Esophagus (tissue), 2 donors: ENCODE results near the gene ASPG. TPM values are rescaled to one million over a fixed set of nuclear protein-coding genes. Genes with fewer than 3 reads are reported as not detected.

Source experiments
- H3K27ac ChIP-seq, 2 donors: one replicate each; pipeline ENCODE4 v1.5.1; 2013; ENCODE audit warnings: low read depth in 2 of 2, mild to moderate bottlenecking in 2 of 2, inconsistent platforms in 1 of 2, low read length in 1 of 2, moderate library complexity in 1 of 2
- H3K27me3 ChIP-seq, 2 donors: one replicate each; pipeline ENCODE4 v1.6.1; 2013; ENCODE audit warnings: low read length in 2 of 2, control low read depth in 1 of 2, mild to moderate bottlenecking in 1 of 2; ENCODE audit not compliant: insufficient read depth in 2 of 2, control insufficient read depth in 1 of 2
- H3K36me3 ChIP-seq, 2 donors: one replicate each; pipeline ENCODE4 v1.6.1; 2013; ENCODE audit warnings: low read length in 1 of 2; ENCODE audit not compliant: control insufficient read depth in 2 of 2, insufficient read depth in 2 of 2
- H3K4me1 ChIP-seq, 2 donors: one replicate each; pipeline ENCODE4 v1.6.1; 2013; ENCODE audit warnings: low read length in 1 of 2; ENCODE audit not compliant: control insufficient read depth in 2 of 2, insufficient read depth in 2 of 2
- H3K4me3 ChIP-seq, 2 donors: one replicate each; pipeline ENCODE4 v1.5.1; 2013; ENCODE audit warnings: low read length in 2 of 2, mild to moderate bottlenecking in 2 of 2, low read depth in 1 of 2, moderate library complexity in 1 of 2
- H3K9me3 ChIP-seq, 2 donors: one replicate each; pipeline ENCODE4 v1.6.1; 2013; ENCODE audit warnings: mild to moderate bottlenecking in 2 of 2, low read depth in 1 of 2, low read length in 1 of 2, moderate library complexity in 1 of 2; ENCODE audit not compliant: control insufficient read depth in 2 of 2, insufficient read depth in 1 of 2
- WGBS, 2 donors: extraction: QIAGEN DNeasy Blood & Tissue Kit; methylation state at CpG; one replicate each; pipeline ENCODE4 v1.1.7; 2013; 5-methylcytosine and 5-hydroxymethylcytosine counted together
- polyA plus RNA-seq, 2 donors: library from polyadenylated mRNA; stranded (reverse); fragments of 200-250 nt; gene quantifications; one replicate each; pipeline ENCODE4 v1.2.3, GENCODE V29; 2013
- donor health status: healthy with polysubstance abuse.
- donor health status: Bipolar disorder and iron deficiency.

ASPG gene
- polyA plus RNA-seq, 2 donors, result 50.4 to 86.4 TPM

DNA sequence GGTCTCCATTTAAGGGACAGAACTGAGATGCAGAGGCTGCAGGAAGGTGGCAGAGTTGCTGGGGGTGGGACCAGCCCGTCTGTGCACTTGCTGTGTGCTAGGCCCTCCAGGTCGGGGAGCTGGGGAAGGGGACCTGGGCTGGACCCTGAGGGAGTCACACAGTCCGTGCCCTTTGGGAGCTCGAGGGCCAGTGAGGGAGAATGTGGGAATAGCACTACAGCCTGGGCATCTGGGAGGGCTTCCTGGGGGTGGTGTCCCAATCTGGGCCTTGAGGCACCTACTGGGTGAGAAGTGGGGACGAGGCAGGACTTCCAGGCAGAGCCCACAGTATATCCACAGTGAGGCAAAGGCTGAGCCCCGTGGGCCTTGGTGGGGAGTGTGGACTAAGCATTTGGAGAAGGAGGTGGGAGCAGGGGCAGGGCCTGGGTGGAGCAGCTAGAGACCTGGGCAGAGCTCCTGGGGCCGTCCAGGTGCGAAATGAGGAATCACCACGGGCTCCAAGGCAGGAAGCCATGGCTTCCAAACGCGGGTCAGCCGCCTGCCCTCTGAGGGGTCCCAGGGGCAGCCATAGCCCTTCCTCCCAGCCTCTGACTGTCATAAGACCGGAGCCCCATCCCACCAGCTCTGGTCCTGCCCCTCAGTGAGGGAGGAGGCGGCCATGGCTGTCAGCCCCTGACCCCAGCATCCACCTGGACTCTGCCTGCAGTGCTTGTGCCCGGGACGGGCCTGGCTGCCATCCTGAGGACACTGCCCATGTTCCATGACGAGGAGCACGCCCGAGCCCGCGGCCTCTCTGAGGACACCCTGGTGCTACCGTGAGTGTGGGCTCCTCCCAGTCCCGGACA, 6.6 kb downstream of the ASPG start:
- Histone ChIP-seq H3K27ac (no peak overlapping the region), H3K9me3 (no peaks in the 10 kb centered on the region)

DNA sequence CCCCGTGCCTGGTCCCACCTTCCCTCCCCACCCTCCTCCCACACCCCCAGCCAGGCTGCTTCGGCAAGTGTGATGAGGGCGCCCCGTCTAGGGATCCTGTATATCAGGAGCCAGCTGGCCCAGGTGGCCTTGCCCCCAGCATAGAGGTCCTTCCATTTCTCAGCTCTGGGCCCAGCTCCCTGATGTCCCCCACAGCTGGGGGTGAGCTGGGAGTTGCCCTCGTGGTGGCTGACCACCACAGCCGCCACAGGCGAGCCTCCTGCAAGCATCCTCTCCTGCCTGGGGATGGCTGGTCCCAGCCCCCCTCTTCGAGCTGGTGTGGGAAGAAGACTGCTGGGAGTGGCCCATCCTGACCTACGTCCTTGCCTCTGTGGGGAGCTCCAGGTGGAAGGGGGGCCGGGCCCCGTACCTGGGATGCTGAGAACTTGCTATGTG, 7.4 kb downstream of the ASPG start:
- Histone ChIP-seq H3K9me3 (no peaks in the 10 kb centered on the region), H3K27ac (no peak overlapping the region), H3K36me3 (no peaks in the 10 kb centered on the region), H3K4me3 (no peak overlapping the region), H3K4me1 (peaks cover 4 to 6% of the 10 kb centered on the region in 2 donors), H3K27me3 (no peaks in the 10 kb centered on the region)
- 59 to 67% methylated on average over 10 to 11 of the region's 11 CpGs for WGBS, 2 donors

More for the DNA sequence above, 6.6 kb downstream of the ASPG start:
- no peaks in the 10 kb centered on the region for H3K36me3 ChIP-seq
- WGBS, 2 donors, result 74 to 79% methylated on average over 22 to 23 of the region's 23 CpGs
- peaks cover 4 to 6% of the 10 kb centered on the region in 2 donors for H3K4me1 ChIP-seq
- H3K4me3 ChIP-seq, result no peak overlapping the region
- H3K27me3 ChIP-seq, result no peaks in the 10 kb centered on the region

DNA sequence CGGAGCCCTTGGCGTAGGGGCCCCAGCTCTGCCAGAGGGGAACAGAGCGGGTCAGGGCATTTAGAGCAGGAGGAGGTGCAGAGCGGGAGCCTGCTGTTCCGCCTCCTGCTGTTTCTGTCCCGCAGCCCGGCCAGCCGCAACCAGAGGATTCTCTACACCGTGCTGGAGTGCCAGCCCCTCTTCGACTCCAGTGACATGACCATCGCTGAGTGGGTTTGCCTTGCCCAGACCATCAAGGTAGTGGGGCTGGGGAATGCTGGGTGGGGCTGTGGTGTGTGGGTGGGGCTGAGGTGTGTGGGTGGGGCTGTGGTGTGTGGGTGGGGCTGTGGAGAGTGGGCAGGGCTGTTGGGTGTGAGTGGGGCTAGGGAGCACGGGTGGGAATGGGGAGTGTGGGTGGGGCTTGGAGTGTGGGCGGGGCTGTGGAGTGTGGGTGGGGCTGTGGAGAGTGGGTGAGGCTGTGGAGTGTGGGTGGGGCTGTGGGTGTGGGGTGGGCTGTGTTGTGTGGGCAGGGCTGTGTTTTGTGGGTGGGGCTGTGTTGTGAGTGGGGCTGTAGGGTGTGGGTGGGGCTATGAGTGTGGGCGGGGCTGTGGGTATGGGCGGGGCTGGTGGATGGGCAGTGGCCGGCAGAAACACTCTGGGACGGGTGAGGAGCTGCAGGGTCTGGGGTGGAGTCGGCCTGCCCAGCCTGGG, 8.0 kb downstream of the ASPG start:
- H3K9me3 ChIP-seq, result no peaks in the 10 kb centered on the region
- 54 to 59% methylated on average over 18 of the region's 18 CpGs for WGBS, 2 donors
- H3K4me3 ChIP-seq, result no peak overlapping the region
- H3K4me1 ChIP-seq, result peaks cover 4 to 8% of the 10 kb centered on the region in 2 donors
- no peaks in the 10 kb centered on the region for H3K27me3 ChIP-seq
- H3K36me3 ChIP-seq, result no peaks in the 10 kb centered on the region
- no peak overlapping the region for H3K27ac ChIP-seq

DNA sequence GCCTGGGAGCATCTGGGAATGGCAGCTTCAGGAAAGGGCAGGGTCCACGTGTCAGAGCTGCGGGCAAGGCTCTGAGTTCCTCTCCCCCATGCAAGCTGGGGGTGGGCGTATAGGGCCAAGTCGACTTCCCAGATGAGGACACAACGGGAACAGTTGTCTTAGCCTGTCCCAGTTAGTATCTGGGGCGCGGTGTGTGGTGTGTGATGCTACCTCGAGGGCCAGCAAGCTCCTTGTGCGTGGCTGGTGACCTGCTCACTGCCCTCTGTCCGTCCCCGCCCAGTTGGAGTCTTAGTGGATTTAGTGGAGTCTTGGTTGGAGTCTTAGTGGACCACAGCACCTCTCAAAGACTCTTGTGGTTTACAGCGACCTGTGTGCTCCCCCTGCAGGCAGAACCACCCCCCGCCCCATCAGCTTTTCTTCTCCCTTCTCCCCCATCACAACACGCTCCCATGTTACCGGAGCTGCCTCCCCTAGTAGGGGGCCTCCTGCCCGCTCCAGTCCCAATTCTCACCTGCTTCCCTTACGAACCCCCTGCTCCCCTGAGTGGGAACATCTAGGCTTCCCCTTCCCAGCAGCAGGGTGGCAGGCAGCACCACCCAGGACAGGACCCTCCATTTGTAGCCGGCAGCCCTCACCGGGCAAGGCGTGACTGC, 8.7 kb downstream of the ASPG start:
- Histone ChIP-seq H3K27me3 (no peaks in the 10 kb centered on the region), H3K4me1 (peaks cover 4 to 9% of the 10 kb centered on the region in 2 donors), H3K9me3 (no peaks in the 10 kb centered on the region), H3K27ac (no peak overlapping the region), H3K4me3 (no peak overlapping the region), H3K36me3 (no peaks in the 10 kb centered on the region)
- WGBS, 2 donors, result 55 to 59% methylated on average over 20 of the region's 20 CpGs

DNA sequence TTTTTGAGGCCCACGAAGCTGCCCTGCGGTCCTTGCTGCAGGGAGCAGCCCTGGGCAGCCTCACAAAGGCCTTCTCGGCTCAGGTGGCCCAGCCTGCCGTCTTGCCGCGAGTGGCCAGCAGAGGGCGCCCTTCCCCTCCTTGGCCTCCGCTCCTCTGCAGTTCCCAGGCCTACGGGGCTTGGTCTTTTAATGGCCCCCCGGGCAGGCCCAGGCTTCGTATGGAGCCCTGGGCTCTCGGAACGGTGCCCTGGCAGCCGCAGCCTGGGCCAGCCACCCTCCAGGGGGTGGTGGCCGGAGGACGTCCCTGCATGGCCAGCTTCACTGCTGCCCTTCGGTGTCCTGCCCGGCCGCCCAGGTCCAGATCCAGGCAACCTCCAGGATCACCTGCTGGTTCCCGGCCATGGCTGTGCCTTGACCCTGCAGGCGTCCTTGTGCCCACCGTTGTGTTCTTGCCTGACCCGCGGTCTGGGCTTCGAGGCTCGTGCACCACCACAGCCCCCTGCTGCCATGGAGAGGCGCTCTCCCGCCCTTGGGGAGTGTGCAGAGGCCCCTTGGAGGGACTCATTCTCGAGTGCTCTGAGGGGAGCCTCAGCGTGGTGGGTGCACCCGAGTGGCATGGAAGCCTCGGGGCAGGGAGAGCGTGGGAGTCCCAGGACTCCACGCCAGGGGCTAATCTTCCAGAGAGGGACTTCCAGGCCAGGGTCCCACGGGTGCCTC, 9.4 kb downstream of the ASPG start:
- peaks cover 4 to 15% of the 10 kb centered on the region in 2 donors for H3K4me1 ChIP-seq
- 45% methylated on average over 35 of the region's 35 CpGs for WGBS, 2 donors
- no peak overlapping the region for H3K27ac ChIP-seq
- H3K4me3 ChIP-seq, result no peak overlapping the region
- no peaks in the 10 kb centered on the region for H3K27me3 ChIP-seq
- H3K9me3 ChIP-seq, result no peaks in the 10 kb centered on the region
- H3K36me3 ChIP-seq, result no peaks in the 10 kb centered on the region

DNA sequence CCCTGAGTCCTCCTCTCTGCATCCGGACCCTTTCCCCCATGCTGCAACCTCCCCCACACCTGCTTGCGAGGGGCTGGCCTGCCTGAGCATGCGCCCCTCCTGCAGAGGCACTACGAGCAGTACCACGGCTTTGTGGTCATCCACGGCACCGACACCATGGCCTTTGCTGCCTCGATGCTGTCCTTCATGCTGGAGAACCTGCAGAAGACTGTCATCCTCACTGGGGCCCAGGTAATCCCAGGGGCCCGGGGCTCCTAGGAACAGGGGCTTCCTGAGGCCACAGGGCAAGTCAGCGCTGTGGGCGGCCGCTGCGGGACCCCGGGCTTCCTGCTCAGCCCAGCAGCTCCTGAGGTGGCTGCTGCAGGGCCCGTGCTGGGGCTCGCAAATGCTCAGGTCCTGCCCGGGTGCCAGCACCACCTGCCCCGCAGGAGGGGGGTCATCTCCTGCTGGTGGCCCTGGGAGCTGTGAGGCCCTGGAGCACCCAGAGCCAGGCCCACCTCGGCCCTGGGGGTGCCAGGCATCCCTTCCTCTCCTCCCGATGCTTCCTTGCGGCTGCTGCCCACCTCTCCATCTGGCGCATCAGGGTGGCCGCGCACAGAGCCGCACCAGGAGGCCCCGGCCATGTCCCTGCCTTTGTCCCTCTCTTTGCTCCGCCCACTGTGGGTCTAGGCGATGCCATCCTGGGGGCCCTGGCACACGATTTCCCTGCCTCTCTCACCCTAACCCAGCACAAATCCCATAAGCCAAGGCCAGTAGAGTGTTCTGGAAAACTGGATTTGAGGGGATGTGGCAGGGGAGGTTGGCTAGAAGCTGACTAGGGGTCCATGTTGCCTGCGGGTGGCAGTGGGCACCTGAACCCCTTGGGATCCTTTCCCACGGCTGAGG, 10.2 kb downstream of the ASPG start:
- H3K27me3 ChIP-seq, result no peaks in the 10 kb centered on the region
- H3K36me3 ChIP-seq, result no peaks in the 10 kb centered on the region
- peaks cover 4 to 23% of the 10 kb centered on the region in 2 donors for H3K4me1 ChIP-seq
- no peaks in the 10 kb centered on the region for H3K9me3 ChIP-seq
- no peak overlapping the region for H3K4me3 ChIP-seq
- no peak overlapping the region for H3K27ac ChIP-seq
- WGBS, 2 donors, result 83 to 89% methylated on average over 23 to 31 of the region's 31 CpGs

DNA sequence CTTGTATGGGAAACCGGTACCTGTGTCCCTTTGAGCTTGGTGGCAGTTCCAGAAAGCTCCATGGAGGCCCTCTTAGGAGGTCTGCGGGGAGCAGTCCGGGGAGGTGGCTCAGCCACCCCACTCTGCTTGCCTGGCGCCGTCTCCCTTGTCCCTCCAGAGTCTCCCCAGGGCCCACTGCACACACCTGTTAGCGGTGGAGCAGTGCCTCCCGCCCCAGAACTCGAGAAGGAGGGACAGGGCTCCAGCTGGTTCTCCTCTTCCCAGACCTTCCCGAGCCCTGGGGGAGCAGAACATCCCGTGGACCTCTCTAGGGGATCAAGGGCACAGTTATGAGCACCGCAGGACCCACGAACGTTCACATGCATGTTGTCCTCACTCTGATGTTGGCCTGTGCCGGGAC, 10.8 kb downstream of the ASPG start:
- peaks cover 6 to 25% of the 10 kb centered on the region in 2 donors for H3K4me1 ChIP-seq
- 74 to 85% methylated on average over 14 of the region's 14 CpGs for WGBS, 2 donors
- no peaks in the 10 kb centered on the region for H3K36me3 ChIP-seq
- H3K27me3 ChIP-seq, result no peaks in the 10 kb centered on the region
- H3K9me3 ChIP-seq, result no peaks in the 10 kb centered on the region
- no peak overlapping the region for H3K4me3 ChIP-seq
- no peak overlapping the region for H3K27ac ChIP-seq

DNA sequence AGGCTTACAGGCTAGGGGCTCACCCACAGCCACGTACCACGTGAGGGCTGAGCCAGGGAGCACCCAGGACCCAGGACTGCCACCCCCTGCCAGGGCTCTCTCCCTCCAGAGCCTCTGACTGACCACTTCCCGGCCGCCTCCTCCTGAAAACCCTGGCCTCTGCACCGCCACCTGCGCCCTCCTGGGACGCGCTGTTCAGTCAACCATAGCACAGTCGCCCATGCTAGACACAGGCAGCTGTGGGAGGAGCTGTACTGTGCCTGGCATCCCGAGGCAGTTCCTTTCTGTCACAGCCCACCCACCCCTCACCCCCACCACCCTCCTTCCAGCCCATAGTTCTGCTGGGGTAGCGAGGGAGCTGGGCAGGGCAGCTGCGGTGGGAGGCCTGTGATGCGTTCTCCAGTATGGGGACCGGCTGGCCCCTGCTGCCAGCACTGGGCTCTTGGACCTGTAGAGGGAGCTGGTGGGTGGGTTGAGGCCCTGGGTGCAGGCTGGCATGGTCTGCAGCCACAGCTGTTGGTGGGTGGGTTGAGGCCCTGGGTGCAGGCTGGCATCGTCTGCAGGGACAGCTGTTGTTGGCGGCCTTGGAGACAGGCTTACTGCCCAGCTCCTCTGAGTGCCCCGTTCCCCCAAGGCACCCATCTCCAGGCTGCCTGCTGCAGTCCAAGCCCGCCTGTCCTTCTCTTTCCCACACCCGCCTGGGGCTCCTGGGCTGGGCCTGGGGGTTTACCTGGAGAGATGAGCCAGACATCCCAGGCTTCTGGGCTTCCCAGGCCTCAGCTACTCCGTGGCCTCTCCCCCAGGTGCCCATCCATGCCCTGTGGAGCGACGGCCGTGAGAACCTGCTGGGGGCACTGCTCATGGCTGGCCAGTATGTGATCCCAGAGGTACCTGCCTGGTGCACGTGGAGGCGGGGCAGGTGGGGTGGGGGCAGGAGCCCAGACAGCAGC, 11.5 kb downstream of the ASPG start:
- WGBS, 2 donors, result 75 to 76% methylated on average over 25 of the region's 25 CpGs

More for the DNA sequence above, 11.5 kb downstream of the ASPG start:
- H3K36me3 ChIP-seq, result no peaks in the 10 kb centered on the region
- H3K4me1 ChIP-seq, result peaks cover 6 to 32% of the 10 kb centered on the region in 2 donors
- no peak overlapping the region for H3K4me3 ChIP-seq
- H3K27me3 ChIP-seq, result no peaks in the 10 kb centered on the region
- no peak overlapping the region for H3K27ac ChIP-seq
- H3K9me3 ChIP-seq, result no peaks in the 10 kb centered on the region
